CD4-positive, alpha-beta memory T cell (primary cell): ENCODE measurements around the gene MAML2. TPM values are rescaled to one million over a fixed set of nuclear protein-coding genes. Genes with fewer than 3 reads are reported as not detected.

ENCODE experiments used
- CTCF ChIA-PET: fragments of 350-600 bp; sonication (Branson Sonifier 250); formaldehyde crosslinking; loops from one replicate; lab custom pipeline; 2021; ENCODE audit warnings: inconsistent platforms; ENCODE audit not compliant: partially characterized antibody; lab: Charles Lee
- POLR2A ChIA-PET: fragments of 350-600 bp; sonication (Branson Sonifier 250); formaldehyde crosslinking; loops from one replicate; lab custom pipeline; 2021; ENCODE audit not compliant: partially characterized antibody; lab: Charles Lee
- DNase-seq, 5 donors: peaks; one replicate each; pipeline versions ENCODE4 v3.0.0 to v3.0.0-alpha.2; 2020 to 2022; ENCODE audit warnings: mixed read lengths in 1 of 5
- H3K27ac ChIP-seq: one replicate; pipeline ENCODE4 v1.7.0; 2013; ENCODE audit warnings: low read depth, low read length
- H3K27me3 ChIP-seq: 2 replicates; pipeline ENCODE4 v1.7.0; 2013; ENCODE audit warnings: mild to moderate bottlenecking, low read length, moderate library complexity; ENCODE audit not compliant: insufficient read depth
- H3K36me3 ChIP-seq: 2 replicates; pipeline ENCODE4 v1.7.0; 2013; ENCODE audit warnings: mild to moderate bottlenecking, low read length, moderate library complexity; ENCODE audit not compliant: insufficient read depth
- H3K4me1 ChIP-seq: 2 replicates; pipeline ENCODE4 v1.7.0; 2013; ENCODE audit warnings: mild to moderate bottlenecking, low read length, moderate library complexity; ENCODE audit not compliant: insufficient read depth
- H3K4me3 ChIP-seq, 2 donors: one replicate each; pipeline ENCODE4 v1.7.0; 2013; ENCODE audit warnings: low read length in 2 of 2, mild to moderate bottlenecking in 1 of 2
- H3K9me3 ChIP-seq, 2 donors: one replicate each; pipeline ENCODE4 v1.7.0; 2013; ENCODE audit warnings: low read length in 2 of 2, control low read depth in 1 of 2; ENCODE audit not compliant: control insufficient read depth in 1 of 2
- H3K27ac Mint-ChIP-seq, 7 donors: one replicate each; pipeline ENCODE4 v1.8.0; 2020 to 2021; ENCODE audit warnings: mixed read lengths in 7 of 7, mild to moderate bottlenecking in 6 of 7, inconsistent platforms in 3 of 7, moderate library complexity in 3 of 7
- H3K27me3 Mint-ChIP-seq, 2 donors: one replicate each; pipeline ENCODE4 v1.8.0; 2020 to 2021; ENCODE audit warnings: mixed read lengths in 2 of 2
- H3K36me3 Mint-ChIP-seq, 2 donors: one replicate each; pipeline ENCODE4 v1.8.0; 2020 to 2021; ENCODE audit warnings: mixed read lengths in 2 of 2, inconsistent platforms in 1 of 2, mild to moderate bottlenecking in 1 of 2
- H3K4me1 Mint-ChIP-seq, 4 donors: one replicate each; pipeline ENCODE4 v1.8.0; 2020 to 2021; ENCODE audit warnings: mixed read lengths in 4 of 4, mild to moderate bottlenecking in 1 of 4
- H3K4me3 Mint-ChIP-seq, 8 donors: one replicate each; pipeline ENCODE4 v1.8.0; 2020 to 2021; ENCODE audit warnings: mixed read lengths in 8 of 8, mild to moderate bottlenecking in 7 of 8, moderate library complexity in 6 of 8, inconsistent platforms in 3 of 8
- H3K9me3 Mint-ChIP-seq, 8 donors: one replicate each; pipeline ENCODE4 v1.8.0; 2020 to 2021; ENCODE audit warnings: mixed read lengths in 8 of 8, mild to moderate bottlenecking in 5 of 8, inconsistent platforms in 3 of 8, moderate library complexity in 1 of 8
- intact Hi-C: fragments of 100-400 bp; cut with micrococcal nuclease; formaldehyde crosslinking; loops from one replicate; pipeline ENCODE4 v1.15.1; 2023
- polyA plus RNA-seq, 2 donors: library from polyadenylated mRNA; unstranded; fragments of 300-500 nt; fragmentation: Illumina TruSeq; gene quantifications; one replicate each; pipeline ENCODE4 v1.2.3, GENCODE V29; 2021
- total RNA-seq, 2 experiments: library from RNA; stranded (reverse); gene quantifications; one replicate each; pipeline ENCODE4 v1.2.3, GENCODE V29; 2021

MAML2 gene
- total and polyA plus RNA-seq, 4 experiments from 2014 or later, result 1.6 to 38.3 (median 25.5) TPM

DNA sequence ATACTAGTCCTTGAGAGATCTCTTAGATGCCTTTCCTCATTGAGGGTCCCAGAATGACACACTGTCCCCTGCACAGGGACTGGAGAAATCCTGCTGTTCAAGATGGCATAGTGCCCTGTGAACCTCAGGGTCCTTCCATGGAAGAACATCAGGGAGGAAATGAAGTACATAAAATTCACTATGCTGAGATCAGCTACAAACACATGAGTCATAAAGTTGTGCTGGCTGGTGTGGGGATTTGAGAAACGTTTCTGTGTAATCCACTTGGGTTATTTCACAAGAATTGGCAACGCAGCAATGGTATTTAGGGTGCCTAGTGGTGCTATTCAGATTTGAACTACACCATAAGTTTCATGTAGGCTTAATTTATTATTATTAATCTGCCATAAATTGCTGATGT lies 174.4 kb downstream of the MAML2 start:
- intact Hi-C loops, result no loop called here
- Mint-ChIP-seq H3K36me3 (peaks cover 8 to 28% of the 10 kb centered on the region in 2 donors), H3K4me1 (peaks cover 37 to 75% (median 53%) of the 10 kb centered on the region in 4 donors), H3K4me3 (no peak overlapping the region), H3K27ac (peak overlapping the region in 3 of 7 donors; percentile 10 to 70 (median 68)), H3K27me3 (no peaks in the 10 kb centered on the region), H3K9me3 (peaks cover 0 to 1% (median 0%) of the 10 kb centered on the region in 8 donors)
- no peak for DNase-seq
- no peak overlapping the region for H3K27ac ChIP-seq
- no peaks in the 10 kb centered on the region for H3K27me3 ChIP-seq
- ChIA-PET POLR2A (no interaction called here), CTCF (no interaction called here)
- H3K4me1 ChIP-seq, result peaks cover 33% of the 10 kb centered on the region
- no peaks in the 10 kb centered on the region for H3K9me3 ChIP-seq
- H3K4me3 ChIP-seq, result no peak overlapping the region
- H3K36me3 ChIP-seq, result no peaks in the 10 kb centered on the region

DNA sequence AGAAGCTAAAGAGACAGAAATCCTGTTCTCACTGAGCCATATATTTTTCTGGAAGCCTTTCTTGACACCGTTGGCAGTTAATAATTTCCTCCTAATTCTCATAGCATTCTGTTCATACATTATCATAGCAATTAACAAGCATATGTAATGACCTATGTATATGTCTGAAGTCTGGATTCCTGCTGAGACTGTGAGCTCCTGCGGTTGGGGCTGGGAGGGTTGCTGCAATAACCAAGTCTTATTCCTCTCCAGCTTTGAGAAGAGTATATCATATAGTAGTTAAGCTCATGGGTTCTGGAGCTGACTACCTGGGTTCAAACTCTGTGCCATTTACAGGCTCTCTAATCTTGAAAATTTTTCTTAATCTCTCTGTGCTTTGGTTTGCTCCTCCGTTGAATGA lies 175.2 kb downstream of the MAML2 start:
- Mint-ChIP-seq H3K27ac (peak overlapping the region in 2 of 7 donors; percentile 44 to 73), H3K36me3 (peaks cover 8 to 19% of the 10 kb centered on the region in 2 donors), H3K4me1 (peaks cover 31 to 73% (median 50%) of the 10 kb centered on the region in 4 donors), H3K4me3 (no peak overlapping the region), H3K9me3 (peaks cover 0 to 1% (median 0%) of the 10 kb centered on the region in 8 donors), H3K27me3 (no peaks in the 10 kb centered on the region)
- Histone ChIP-seq H3K27ac (no peak overlapping the region), H3K9me3 (no peaks in the 10 kb centered on the region), H3K27me3 (no peaks in the 10 kb centered on the region), H3K4me1 (peaks cover 26% of the 10 kb centered on the region), H3K36me3 (no peaks in the 10 kb centered on the region), H3K4me3 (no peak overlapping the region)
- POLR2A ChIA-PET, result interaction anchor here (0.9 kb wide), 1 partner anchor 175 kb away, joined by 3 read pairs; the partner anchor contains the start of gene MAML2
- CTCF ChIA-PET, result interaction anchor here (2.0 kb wide), 1 partner anchor 175 kb away, joined by 8 read pairs; the partner anchor contains the start of gene MAML2
- DNase-seq, result no peak
- intact Hi-C loops, result no loop called here

DNA sequence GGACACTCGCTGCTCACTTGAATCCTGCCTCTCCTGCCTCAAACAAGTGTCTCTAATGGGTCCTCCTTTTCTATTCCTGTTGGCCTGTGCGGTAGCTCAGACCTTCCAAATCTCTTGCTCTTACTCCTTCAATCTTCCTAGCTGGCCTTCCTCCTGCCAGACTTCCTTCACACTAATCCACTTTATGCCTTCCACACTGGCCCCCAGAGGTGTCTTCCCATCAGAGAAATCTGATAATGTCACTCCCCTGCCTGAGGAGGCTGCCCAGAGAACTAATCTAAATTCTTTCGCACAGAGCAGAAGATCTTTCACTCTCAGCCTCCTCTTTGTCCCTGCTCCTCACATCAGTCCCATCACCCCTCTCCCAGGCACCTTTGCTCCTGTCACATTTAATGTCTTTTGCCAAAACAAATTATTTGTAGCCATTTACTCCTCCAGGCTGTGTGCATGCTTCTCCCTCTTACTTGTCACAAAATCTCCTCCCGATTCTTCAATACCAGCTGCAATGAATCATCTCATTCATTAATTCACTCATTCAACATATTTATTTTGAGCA lies 175.7 kb downstream of the MAML2 start:
- intact Hi-C loops, result no loop called here
- H3K36me3 Mint-ChIP-seq, result peaks cover 7 to 16% of the 10 kb centered on the region in 2 donors
- POLR2A ChIA-PET, result interaction anchor here (0.9 to 1.1 kb wide), 3 partner anchors 75 to 176 kb away, joined by 3 read pairs; partner anchors contain the start of gene MAML2

DNA sequence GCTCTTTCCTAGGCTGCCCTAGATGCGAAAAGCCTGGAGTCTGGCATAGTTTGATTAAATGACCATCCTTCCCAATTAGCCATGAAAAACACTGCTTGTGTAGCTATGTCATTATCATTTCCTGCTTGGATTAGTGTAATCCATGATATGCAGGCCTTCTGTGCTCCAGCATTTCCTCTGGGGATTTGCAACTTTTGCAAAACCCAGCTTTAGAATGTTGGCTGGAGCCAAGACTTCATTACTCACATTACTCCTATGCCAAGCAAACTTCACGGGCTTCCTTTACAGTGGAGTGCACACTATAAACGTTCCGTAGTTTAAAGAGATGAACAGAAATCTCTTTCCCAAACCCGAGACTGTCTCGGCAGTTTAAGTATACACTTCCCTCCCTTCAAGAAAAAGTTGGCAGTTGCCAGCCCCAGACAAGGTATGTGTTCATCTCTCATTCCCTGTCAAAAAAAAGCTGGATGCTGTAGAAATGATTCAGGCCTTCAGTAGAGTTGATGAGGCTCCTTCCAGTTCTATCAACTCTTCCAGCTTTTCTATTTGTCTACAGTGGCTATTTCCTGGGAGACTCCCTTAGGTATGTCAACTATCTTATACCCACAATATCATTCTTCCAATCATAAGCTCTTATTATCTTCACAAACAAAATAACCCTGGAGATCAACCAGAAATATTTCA lies 180.0 kb downstream of the MAML2 start:
- Mint-ChIP-seq H3K4me3 (no peak overlapping the region), H3K4me1 (peaks cover 32 to 52% (median 42%) of the 10 kb centered on the region in 4 donors), H3K9me3 (no peaks in the 10 kb centered on the region)

More for the DNA sequence above, 175.7 kb downstream of the MAML2 start:
- no peak overlapping the region for H3K27ac ChIP-seq
- DNase-seq, result no peak
- CTCF ChIA-PET, result interaction anchor here (2.0 kb wide), 1 partner anchor 175 kb away, joined by 8 read pairs; the partner anchor contains the start of gene MAML2
- H3K4me3 Mint-ChIP-seq, result peak overlapping the region in 1 of 8 donors; percentile 13
- no peaks in the 10 kb centered on the region for H3K27me3 Mint-ChIP-seq
- H3K9me3 Mint-ChIP-seq, result peaks cover 0 to 1% (median 0%) of the 10 kb centered on the region in 8 donors
- H3K9me3 ChIP-seq, result no peaks in the 10 kb centered on the region
- H3K4me1 Mint-ChIP-seq, result peaks cover 29 to 68% (median 49%) of the 10 kb centered on the region in 4 donors
- H3K4me1 ChIP-seq, result peaks cover 26% of the 10 kb centered on the region
- no peaks in the 10 kb centered on the region for H3K27me3 ChIP-seq
- H3K36me3 ChIP-seq, result no peaks in the 10 kb centered on the region
- H3K4me3 ChIP-seq, result no peak overlapping the region
- peak overlapping the region in 6 of 7 donors; percentile 11 to 86 (median 42) for H3K27ac Mint-ChIP-seq

DNA sequence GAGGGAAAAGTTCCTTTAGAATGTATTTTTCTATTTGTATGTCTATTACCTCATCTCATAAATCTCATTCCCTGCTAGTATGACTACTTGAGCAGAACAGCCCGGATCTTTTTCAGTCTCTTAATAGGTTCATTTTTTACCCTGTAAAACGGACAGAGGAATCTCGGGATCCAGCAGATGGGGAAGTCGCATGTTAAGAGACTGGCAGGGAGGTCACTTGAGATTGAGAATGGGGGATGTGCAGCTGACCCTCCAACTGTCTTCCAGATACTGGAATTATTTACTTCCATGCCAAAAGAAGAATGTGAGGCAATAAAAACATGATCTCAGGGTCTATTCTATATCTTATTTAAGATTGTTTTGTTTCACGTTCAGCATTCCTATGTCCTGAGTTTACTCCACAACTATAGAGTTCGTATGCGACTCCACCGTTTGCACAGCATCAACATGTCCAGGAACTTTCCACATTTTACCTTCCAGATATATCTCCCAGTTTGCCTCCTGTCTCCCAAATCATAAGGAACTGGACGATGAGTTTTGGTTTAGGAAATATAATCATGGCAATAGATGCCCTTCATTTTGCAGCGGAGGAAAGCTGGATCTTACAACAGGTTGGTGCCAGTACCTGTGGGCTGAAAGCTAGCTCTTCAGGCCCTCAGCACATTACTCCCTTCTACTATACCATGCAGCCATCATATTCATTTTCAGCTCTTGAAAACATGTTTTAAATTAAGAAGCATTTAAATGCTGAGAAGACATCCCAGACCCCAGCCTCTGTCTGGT lies 181.5 kb downstream of the MAML2 start:
- Mint-ChIP-seq H3K27ac (peak overlapping the region in 1 of 7 donors; percentile 80), H3K9me3 (no peaks in the 10 kb centered on the region), H3K4me1 (peaks cover 34 to 52% (median 44%) of the 10 kb centered on the region in 4 donors), H3K4me3 (peak overlapping the region in 1 of 8 donors; percentile 13), H3K27me3 (no peaks in the 10 kb centered on the region), H3K36me3 (peaks cover 4 to 12% of the 10 kb centered on the region in 2 donors)
- Histone ChIP-seq H3K27me3 (no peaks in the 10 kb centered on the region), H3K4me3 (no peak overlapping the region), H3K36me3 (no peaks in the 10 kb centered on the region), H3K27ac (no peak overlapping the region), H3K9me3 (no peaks in the 10 kb centered on the region), H3K4me1 (peaks cover 29% of the 10 kb centered on the region)
- ChIA-PET CTCF (interaction anchor here (2.9 kb wide), 1 partner anchor 182 kb away, joined by 12 read pairs; the partner anchor contains the start of gene MAML2), POLR2A (no interaction called here)
- no peak for DNase-seq
- intact Hi-C loops, result no loop called here

More for the DNA sequence above, 180.0 kb downstream of the MAML2 start:
- Histone ChIP-seq H3K36me3 (no peaks in the 10 kb centered on the region), H3K27me3 (no peaks in the 10 kb centered on the region), H3K27ac (no peak overlapping the region), H3K9me3 (no peaks in the 10 kb centered on the region), H3K4me3 (no peak overlapping the region), H3K4me1 (peaks cover 27% of the 10 kb centered on the region)
- CTCF ChIA-PET, result interaction anchor here (1.3 to 2.9 kb wide), 3 partner anchors 9 to 181 kb away, joined by 4 to 12 read pairs (median 5); partner anchors contain the start of gene MAML2
- intact Hi-C loops, result no loop called here
- DNase-seq, result no peak
- H3K27ac Mint-ChIP-seq, result peak overlapping the region in 2 of 7 donors; percentile 14 to 25
- H3K27me3 Mint-ChIP-seq, result no peaks in the 10 kb centered on the region
- H3K36me3 Mint-ChIP-seq, result peaks cover 4 to 12% of the 10 kb centered on the region in 2 donors
- POLR2A ChIA-PET, result interaction anchor here (0.9 to 1.2 kb wide), 2 partner anchors 57 to 180 kb away, joined by 3 read pairs; partner anchors contain the start of gene MAML2

DNA sequence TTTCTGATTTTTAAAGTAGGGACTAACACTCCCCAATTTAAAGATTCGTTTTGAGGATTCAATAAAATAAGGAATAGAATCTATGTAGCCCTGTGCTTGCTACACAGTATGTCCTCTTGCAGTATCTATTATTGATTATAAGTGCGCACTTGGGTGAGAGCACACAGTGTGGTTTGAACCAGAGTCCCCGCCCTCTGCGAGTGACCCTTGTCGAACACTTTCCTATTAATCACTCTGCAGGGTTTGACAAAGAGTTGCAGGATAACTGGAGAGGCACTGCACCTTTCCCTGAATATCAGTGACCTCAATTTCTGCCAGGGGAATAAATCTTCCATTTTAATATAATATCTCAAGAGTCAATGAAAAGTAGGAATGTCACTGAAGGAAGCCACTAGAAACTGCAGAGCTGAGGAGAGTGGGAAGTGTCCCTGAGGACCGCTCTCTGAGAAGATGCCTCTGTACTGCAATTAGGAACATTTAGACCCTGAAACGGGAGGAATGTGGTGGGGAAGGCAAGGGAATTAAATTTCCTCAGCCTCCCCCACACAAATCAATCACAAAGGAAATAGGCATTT lies 182.2 kb downstream of the MAML2 start:
- no peaks in the 10 kb centered on the region for H3K9me3 Mint-ChIP-seq
- intact Hi-C loops, result no loop called here
- peaks cover 36 to 52% (median 46%) of the 10 kb centered on the region in 4 donors for H3K4me1 Mint-ChIP-seq
- H3K27ac Mint-ChIP-seq, result peak overlapping the region in 1 of 7 donors; percentile 80
- H3K36me3 ChIP-seq, result no peaks in the 10 kb centered on the region
- no peak overlapping the region for H3K4me3 Mint-ChIP-seq
- H3K27me3 Mint-ChIP-seq, result no peaks in the 10 kb centered on the region
- no peak for DNase-seq
- H3K27ac ChIP-seq, result no peak overlapping the region
- CTCF ChIA-PET, result interaction anchor here (1.2 kb wide), 1 partner anchor 183 kb away, joined by 3 read pairs; the partner anchor contains the start of gene MAML2
- H3K36me3 Mint-ChIP-seq, result peaks cover 4 to 12% of the 10 kb centered on the region in 2 donors
- H3K4me1 ChIP-seq, result peaks cover 33% of the 10 kb centered on the region
- H3K4me3 ChIP-seq, result no peak overlapping the region
- no peaks in the 10 kb centered on the region for H3K9me3 ChIP-seq
- POLR2A ChIA-PET, result no interaction called here
- no peaks in the 10 kb centered on the region for H3K27me3 ChIP-seq
